Endodermal cell (in vitro differentiated cells): ENCODE measurements around the gene INPP4B. TPM values are rescaled to one million over a fixed set of nuclear protein-coding genes. Genes with fewer than 3 reads are reported as not detected.

Source experiments
- DNase-seq: peaks from one replicate; pipeline ENCODE4 v3.0.0-alpha.2; 2017
- H3K27ac ChIP-seq: 2 replicates; pipeline ENCODE4 v1.5.1; 2013; ENCODE audit warnings: mild to moderate bottlenecking, low read depth, low read length, moderate library complexity
- H3K27me3 ChIP-seq: 2 replicates; pipeline ENCODE4 v1.6.1; 2013; ENCODE audit warnings: mild to moderate bottlenecking, low read length, moderate library complexity; ENCODE audit not compliant: insufficient read depth, control insufficient read depth, poor library complexity, severe bottlenecking
- H3K36me3 ChIP-seq: 2 replicates; pipeline ENCODE4 v1.7.0; 2013; ENCODE audit warnings: mild to moderate bottlenecking, low read length, moderate library complexity; ENCODE audit not compliant: control insufficient read depth, insufficient read depth
- H3K4me1 ChIP-seq: one replicate; pipeline ENCODE4 v1.7.0; 2013; ENCODE audit warnings: low read length; ENCODE audit not compliant: control insufficient read depth, insufficient read depth
- H3K4me3 ChIP-seq: 2 replicates; pipeline ENCODE4 v1.5.1; 2013; ENCODE audit warnings: mild to moderate bottlenecking, low read length, moderate library complexity
- H3K9ac ChIP-seq: 2 replicates; pipeline ENCODE4 v1.6.1; 2013; ENCODE audit warnings: mild to moderate bottlenecking, low read length, moderate library complexity; ENCODE audit not compliant: poor library complexity, severe bottlenecking; ENCODE audit errors: extremely low read depth
- H3K9me3 ChIP-seq: 2 replicates; pipeline ENCODE4 v1.6.1; 2013; ENCODE audit warnings: mild to moderate bottlenecking, low read length, moderate library complexity; ENCODE audit not compliant: control insufficient read depth
- H3K27ac Mint-ChIP-seq: 2 replicates; pipeline ENCODE4 v1.8.0; 2020; ENCODE audit warnings: mixed read lengths
- H3K27me3 Mint-ChIP-seq: 2 replicates; pipeline ENCODE4 v1.8.0; 2021; ENCODE audit warnings: mild to moderate bottlenecking, mixed read lengths; ENCODE audit not compliant: insufficient read depth
- H3K36me3 Mint-ChIP-seq: 2 replicates; pipeline ENCODE4 v1.8.0; 2020; ENCODE audit warnings: low read depth, mixed read lengths
- H3K4me1 Mint-ChIP-seq: 2 replicates; pipeline ENCODE4 v1.8.0; 2020; ENCODE audit warnings: mixed read lengths
- H3K4me3 Mint-ChIP-seq: 2 replicates; pipeline ENCODE4 v1.8.0; 2020; ENCODE audit warnings: mild to moderate bottlenecking, moderate library complexity, mixed read lengths
- H3K9me3 Mint-ChIP-seq: 2 replicates; pipeline ENCODE4 v1.8.0; 2020; ENCODE audit warnings: mild to moderate bottlenecking, mixed read lengths
- WGBS, 2 experiments: methylation state at CpG; one replicate each; pipeline versions ENCODE4 v1.1.5 to v1.1.7; 2013; ENCODE audit warnings: missing lambda C conversion rate in 2 of 2, mixed read lengths in 1 of 2; ENCODE audit not compliant: insufficient coverage in 1 of 2, insufficient read length in 1 of 2; 5-methylcytosine and 5-hydroxymethylcytosine counted together
- total RNA-seq, 2 donors: library from RNA; stranded (reverse); fragmentation: NEBNext Ultra II Directional in 1 of 2; extraction: Animal tissue kit (Norgen Biotek cat#: 25700) in 1 of 2; gene quantifications; 2 replicates in 1 of 2; 3 replicates in 1 of 2; pipeline ENCODE4 v1.2.1, GENCODE V29; 2021
- TF ChIP-seq, protein P1 (sequence below): fragments of 200-600 bp; sonication (generic); conservative IDR thresholded peaks from 2 replicates; pipeline ENCODE4 v1.5.0; 2021; ENCODE audit warnings: antibody characterized with exemption, mild to moderate bottlenecking

Gene INPP4B
- total RNA-seq, 2 donors from 2014 or later, result 0.64 to 0.66 TPM

DNA sequence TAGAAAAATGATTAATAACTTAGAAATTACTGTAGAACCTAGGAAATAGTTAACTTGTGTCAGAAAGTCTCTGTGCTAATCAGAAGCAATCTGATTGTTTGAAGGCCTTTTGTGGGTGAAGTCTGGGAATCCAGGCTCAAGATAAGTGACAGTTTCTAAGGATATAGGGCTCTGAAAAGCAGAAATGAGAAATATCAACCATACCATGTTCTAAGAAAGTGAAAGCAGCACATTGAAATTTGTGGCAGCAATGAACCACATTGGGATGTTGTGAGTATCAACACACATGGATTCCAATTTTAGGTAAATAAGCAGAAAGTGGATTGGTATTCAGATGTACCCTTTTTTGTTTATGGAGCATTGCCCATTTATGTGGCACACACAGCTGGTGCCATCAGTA, 745.2 kb downstream of the INPP4B start:
- Mint-ChIP-seq H3K36me3 (no peaks in the 10 kb centered on the region), H3K9me3 (no peaks in the 10 kb centered on the region)

DNA sequence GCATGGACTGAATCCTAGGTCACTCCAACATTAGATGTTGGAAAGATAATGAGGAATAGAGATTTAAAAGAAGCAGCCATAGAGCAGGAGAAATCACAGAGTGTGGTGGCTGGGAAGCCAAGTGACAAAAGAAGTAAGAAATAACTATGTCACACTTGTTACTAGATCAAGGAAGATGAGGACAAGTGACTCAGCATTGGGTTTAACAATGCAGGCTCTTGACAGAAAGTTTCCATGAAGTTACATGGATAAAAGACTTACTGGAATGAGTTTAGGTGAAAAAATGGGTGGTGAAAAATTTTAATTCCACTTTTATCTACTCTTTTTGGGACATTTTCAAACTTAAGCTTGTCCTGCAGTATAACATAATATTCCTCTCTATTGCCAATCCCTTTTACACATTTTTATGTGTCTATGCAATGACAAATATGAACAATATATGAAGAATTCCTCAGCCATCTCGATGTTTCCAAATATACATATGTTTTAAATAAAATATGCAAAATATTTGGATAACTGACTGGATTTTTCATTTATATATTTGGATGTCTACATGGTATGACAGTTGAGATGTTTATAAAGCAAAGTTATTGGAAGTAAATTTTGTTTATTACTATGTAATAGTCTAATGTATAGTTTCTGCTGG, 747.1 kb downstream of the INPP4B start:
- no peaks in the 10 kb centered on the region for H3K9me3 Mint-ChIP-seq
- no peak overlapping the region for H3K27ac Mint-ChIP-seq
- TF ChIP-seq, protein P1, sequence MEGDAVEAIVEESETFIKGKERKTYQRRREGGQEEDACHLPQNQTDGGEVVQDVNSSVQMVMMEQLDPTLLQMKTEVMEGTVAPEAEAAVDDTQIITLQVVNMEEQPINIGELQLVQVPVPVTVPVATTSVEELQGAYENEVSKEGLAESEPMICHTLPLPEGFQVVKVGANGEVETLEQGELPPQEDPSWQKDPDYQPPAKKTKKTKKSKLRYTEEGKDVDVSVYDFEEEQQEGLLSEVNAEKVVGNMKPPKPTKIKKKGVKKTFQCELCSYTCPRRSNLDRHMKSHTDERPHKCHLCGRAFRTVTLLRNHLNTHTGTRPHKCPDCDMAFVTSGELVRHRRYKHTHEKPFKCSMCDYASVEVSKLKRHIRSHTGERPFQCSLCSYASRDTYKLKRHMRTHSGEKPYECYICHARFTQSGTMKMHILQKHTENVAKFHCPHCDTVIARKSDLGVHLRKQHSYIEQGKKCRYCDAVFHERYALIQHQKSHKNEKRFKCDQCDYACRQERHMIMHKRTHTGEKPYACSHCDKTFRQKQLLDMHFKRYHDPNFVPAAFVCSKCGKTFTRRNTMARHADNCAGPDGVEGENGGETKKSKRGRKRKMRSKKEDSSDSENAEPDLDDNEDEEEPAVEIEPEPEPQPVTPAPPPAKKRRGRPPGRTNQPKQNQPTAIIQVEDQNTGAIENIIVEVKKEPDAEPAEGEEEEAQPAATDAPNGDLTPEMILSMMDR, result no peak
- DNase-seq, result no peak
- H3K36me3 ChIP-seq, result no peaks in the 10 kb centered on the region
- whole genome bisulfite sequencing, 2 experiments, result no CpG with 5 or more reads among the region's 1 CpG
- no peaks in the 10 kb centered on the region for H3K4me1 ChIP-seq
- H3K36me3 Mint-ChIP-seq, result no peaks in the 10 kb centered on the region
- H3K9ac ChIP-seq, result no peak overlapping the region
- no peak overlapping the region for H3K27ac ChIP-seq
- no peaks in the 10 kb centered on the region for H3K9me3 ChIP-seq
- H3K4me3 Mint-ChIP-seq, result no peak overlapping the region
- H3K27me3 ChIP-seq, result no peaks in the 10 kb centered on the region
- H3K27me3 Mint-ChIP-seq, result no peaks in the 10 kb centered on the region
- H3K4me1 Mint-ChIP-seq, result no peaks in the 10 kb centered on the region
- H3K4me3 ChIP-seq, result no peak overlapping the region

More for the DNA sequence above, 745.2 kb downstream of the INPP4B start:
- H3K4me3 Mint-ChIP-seq, result no peak overlapping the region
- H3K27ac ChIP-seq, result no peak overlapping the region
- H3K27me3 Mint-ChIP-seq, result no peaks in the 10 kb centered on the region
- H3K4me1 ChIP-seq, result no peaks in the 10 kb centered on the region
- no peaks in the 10 kb centered on the region for H3K4me1 Mint-ChIP-seq
- no peak overlapping the region for H3K4me3 ChIP-seq
- H3K9me3 ChIP-seq, result no peaks in the 10 kb centered on the region
- no peaks in the 10 kb centered on the region for H3K36me3 ChIP-seq
- TF ChIP-seq, protein P1, result no peak
- no peak for DNase-seq
- H3K27ac Mint-ChIP-seq, result no peak overlapping the region
- H3K9ac ChIP-seq, result no peak overlapping the region
- no peaks in the 10 kb centered on the region for H3K27me3 ChIP-seq

DNA sequence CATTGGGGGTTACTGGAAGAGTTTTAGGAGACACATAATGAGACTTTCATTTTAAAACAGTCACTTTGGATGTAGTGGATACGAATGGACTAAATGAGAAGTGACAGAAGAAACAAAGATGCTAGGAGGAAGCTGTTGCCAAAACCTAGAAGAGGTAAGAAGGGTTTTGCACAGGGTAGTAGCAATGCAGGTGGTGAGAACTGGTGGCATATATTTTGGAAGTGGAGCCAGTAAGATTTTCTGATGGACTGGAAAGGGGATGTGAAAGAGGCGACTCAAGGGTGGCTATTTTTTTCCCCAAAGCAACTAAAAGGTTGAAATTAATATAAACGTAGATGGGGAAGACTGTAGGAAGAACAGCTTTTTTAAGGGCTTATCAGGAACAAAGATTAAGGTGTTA, 747.7 kb downstream of the INPP4B start:
- H3K27me3 ChIP-seq, result no peaks in the 10 kb centered on the region
- Mint-ChIP-seq H3K4me3 (no peak overlapping the region), H3K36me3 (no peaks in the 10 kb centered on the region), H3K9me3 (no peaks in the 10 kb centered on the region), H3K4me1 (no peaks in the 10 kb centered on the region), H3K27me3 (no peaks in the 10 kb centered on the region), H3K27ac (no peak overlapping the region)
- H3K9me3 ChIP-seq, result no peaks in the 10 kb centered on the region
- WGBS, 2 experiments, result 89 to 90% methylated on average over 3 of the region's 3 CpGs
- no peak overlapping the region for H3K9ac ChIP-seq
- DNase-seq, result no peak
- TF ChIP-seq, protein P1, result no peak
- no peak overlapping the region for H3K4me3 ChIP-seq
- no peaks in the 10 kb centered on the region for H3K4me1 ChIP-seq
- H3K36me3 ChIP-seq, result no peaks in the 10 kb centered on the region
- no peak overlapping the region for H3K27ac ChIP-seq
